GM23338 (cell line): ENCODE data around the gene RSBN1L. TPM values are rescaled to one million over a fixed set of nuclear protein-coding genes. Genes with fewer than 3 reads are reported as not detected.

Experiments used
- ATAC-seq: fragments of 200-7000 bp; cut with Tn5 transposase; 3 replicates; pipeline ENCODE4 v1.9.1; 2020
- DNase-seq: peaks from one replicate; pipeline ENCODE4 v3.0.0-alpha.2; 2015; ENCODE audit warnings: low spot score
- H2AFZ ChIP-seq: fragments of 200-600 bp; sonication (generic); 2 replicates; pipeline ENCODE4 v1.8.0; 2016; ENCODE audit warnings: antibody characterized with exemption, mild to moderate bottlenecking, moderate library complexity
- H3F3A ChIP-seq: fragments of 200-600 bp; sonication (generic); replicated peaks from 2 replicates; pipeline ENCODE4 v1.8.0; 2017; ENCODE audit warnings: antibody characterized with exemption, mixed run types, low read depth
- H3K27ac ChIP-seq: fragments of 200-600 bp; sonication (generic); 2 replicates; pipeline ENCODE4 v1.6.1; 2016; ENCODE audit warnings: low read depth
- H3K27me3 ChIP-seq: fragments of 200-600 bp; sonication (generic); 2 replicates; pipeline ENCODE4 v1.8.0; 2016; ENCODE audit warnings: mild to moderate bottlenecking, mixed run types, moderate library complexity; ENCODE audit not compliant: insufficient read depth
- H3K36me3 ChIP-seq: fragments of 200-600 bp; sonication (generic); 2 replicates; pipeline ENCODE4 v1.8.0; 2016; ENCODE audit warnings: mild to moderate bottlenecking; ENCODE audit not compliant: insufficient read depth
- H3K4me1 ChIP-seq: fragments of 200-600 bp; sonication (generic); 2 replicates; pipeline ENCODE4 v1.8.0; 2016; ENCODE audit warnings: mild to moderate bottlenecking, moderate library complexity; ENCODE audit not compliant: insufficient read depth
- H3K4me2 ChIP-seq: fragments of 200-600 bp; sonication (generic); 2 replicates; pipeline ENCODE4 v1.7.1; 2017; ENCODE audit warnings: mixed run types
- H3K4me3 ChIP-seq: fragments of 200-600 bp; sonication (generic); 2 replicates; pipeline ENCODE4 v1.6.1; 2016; ENCODE audit warnings: mixed run types
- H3K79me2 ChIP-seq: fragments of 200-600 bp; sonication (generic); replicated peaks from 2 replicates; pipeline ENCODE4 v1.8.0; 2017; ENCODE audit warnings: mild to moderate bottlenecking; ENCODE audit not compliant: insufficient read depth
- H3K9me2 ChIP-seq: fragments of 200-600 bp; sonication (generic); 2 replicates; pipeline ENCODE4 v1.8.0; 2017; ENCODE audit not compliant: insufficient read depth
- H4K20me1 ChIP-seq: fragments of 200-600 bp; sonication (generic); replicated peaks from 2 replicates; pipeline ENCODE4 v1.8.0; 2017; ENCODE audit warnings: mild to moderate bottlenecking; ENCODE audit not compliant: insufficient read depth
- H3K27ac Mint-ChIP-seq: 2 replicates; pipeline ENCODE4 v1.8.0; 2020; ENCODE audit warnings: inconsistent platforms, mild to moderate bottlenecking, moderate library complexity, mixed read lengths
- H3K27me3 Mint-ChIP-seq: 3 replicates; pipeline ENCODE4 v1.8.0; 2022; ENCODE audit warnings: low read depth, mild to moderate bottlenecking, moderate library complexity, mixed read lengths, inconsistent platforms; ENCODE audit not compliant: insufficient read depth, poor library complexity
- H3K36me3 Mint-ChIP-seq: 3 replicates; pipeline ENCODE4 v1.8.0; 2021; ENCODE audit warnings: low read depth, mild to moderate bottlenecking, inconsistent platforms, moderate library complexity, mixed read lengths
- H3K4me1 Mint-ChIP-seq: 3 replicates; pipeline ENCODE4 v1.8.0; 2020; ENCODE audit warnings: mild to moderate bottlenecking, inconsistent platforms, mixed read lengths
- H3K4me3 Mint-ChIP-seq: 3 replicates; pipeline ENCODE4 v1.8.0; 2021; ENCODE audit warnings: moderate library complexity, mild to moderate bottlenecking, inconsistent platforms, mixed read lengths
- H3K9me3 Mint-ChIP-seq: 3 replicates; pipeline ENCODE4 v1.8.0; 2020; ENCODE audit warnings: moderate library complexity, mild to moderate bottlenecking, inconsistent platforms, mixed read lengths
- CREB1 ChIP-seq: fragments of 250-450 bp; sonication (Bioruptor Pico); IDR thresholded peaks from 2 replicates; pipeline ENCODE4 v1.5.0; 2020; ENCODE audit warnings: low read depth, mild to moderate bottlenecking, moderate library complexity
- EZH2phosphoT487 ChIP-seq: fragments of 200-600 bp; sonication (generic); IDR thresholded peaks from one replicate; pipeline ENCODE4 v1.8.1; 2018; ENCODE audit warnings: antibody characterized with exemption; ENCODE audit not compliant: unreplicated experiment
- ZNF114 ChIP-seq: fragments of 250-450 bp; sonication (Bioruptor Pico); IDR thresholded peaks from 2 replicates; pipeline ENCODE4 v1.5.0; 2020; ENCODE audit warnings: mild to moderate bottlenecking, moderate library complexity
- ZNF462 ChIP-seq: fragments of 250-450 bp; sonication (Bioruptor Pico); IDR thresholded peaks from 2 replicates; pipeline ENCODE4 v1.5.0; 2020; ENCODE audit warnings: mild to moderate bottlenecking, moderate library complexity
- polyA plus RNA-seq: library from polyadenylated mRNA; unstranded; fragments of >200 nt; fragmentation: Nextera tagmentation; extraction: Ambion mirVana; gene quantifications from 2 replicates; pipeline ENCODE4 v1.2.1, GENCODE V29; 2016
- total RNA-seq: library from RNA; depleted of rRNA; stranded (reverse); fragments of >200 nt; shearing (Covaris generic); gene quantifications from 2 replicates; pipeline ENCODE4 v1.2.3, GENCODE V29; 2014

RSBN1L gene
- total and polyA plus RNA-seq, 2 experiments from 2014 or later, result 9.7 to 19.7 TPM

GRCh38 chr7:77734659-77735421, 38.6 kb downstream of the RSBN1L start:
- no peaks in the 10 kb centered on the region for H3K36me3 ChIP-seq
- H3K4me2 ChIP-seq, result no peak overlapping the region
- no peaks in the 10 kb centered on the region for H3K27me3 Mint-ChIP-seq
- no peaks in the 10 kb centered on the region for H3F3A ChIP-seq
- no peak for TF ChIP-seq ZNF114
- TF ChIP-seq EZH2phosphoT487, result no peak
- TF ChIP-seq ZNF462 (CRISPR knock-in tag), result no peak
- H3K27me3 ChIP-seq, result no peaks in the 10 kb centered on the region
- DNase-seq, result no peak
- ATAC-seq, result no peak
- peaks cover 11% of the 10 kb centered on the region; the same call in 1 of the 2 replicates for H4K20me1 ChIP-seq
- no peak overlapping the region for H3K27ac Mint-ChIP-seq
- H3K9me2 ChIP-seq, result no peaks in the 10 kb centered on the region
- H3K4me1 Mint-ChIP-seq, result peaks cover 10% of the 10 kb centered on the region
- no peak overlapping the region for H2AFZ ChIP-seq
- peaks cover 7% of the 10 kb centered on the region; the same call in 1 of the 3 replicates for H3K36me3 Mint-ChIP-seq
- peaks cover 11% of the 10 kb centered on the region for H3K4me1 ChIP-seq
- peaks cover 65% of the 10 kb centered on the region for H3K79me2 ChIP-seq
- no peak overlapping the region for H3K4me3 Mint-ChIP-seq
- H3K4me3 ChIP-seq, result no peak overlapping the region
- no peaks in the 10 kb centered on the region for H3K9me3 Mint-ChIP-seq
- no peak overlapping the region for H3K27ac ChIP-seq

GRCh38 chr7:77735457-77735856, 39.2 kb downstream of the RSBN1L start:
- H3K27ac ChIP-seq, result no peak overlapping the region
- H4K20me1 ChIP-seq, result peaks cover 11% of the 10 kb centered on the region; the same call in 1 of the 2 replicates
- no peak overlapping the region for H3K4me3 ChIP-seq
- H3K9me2 ChIP-seq, result no peaks in the 10 kb centered on the region
- no peak for ATAC-seq
- no peaks in the 10 kb centered on the region for H3F3A ChIP-seq
- no peak overlapping the region; the same call in 1 of the 2 replicates for H3K27ac Mint-ChIP-seq
- no peaks in the 10 kb centered on the region for H3K36me3 ChIP-seq
- no peak for DNase-seq
- peaks cover 7% of the 10 kb centered on the region; the same call in 1 of the 3 replicates for H3K36me3 Mint-ChIP-seq
- H3K4me1 ChIP-seq, result peaks cover 5% of the 10 kb centered on the region
- H3K27me3 ChIP-seq, result no peaks in the 10 kb centered on the region
- H3K4me2 ChIP-seq, result no peak overlapping the region
- no peak overlapping the region for H3K4me3 Mint-ChIP-seq
- no peaks in the 10 kb centered on the region for H3K27me3 Mint-ChIP-seq
- H3K4me1 Mint-ChIP-seq, result peaks cover 4% of the 10 kb centered on the region
- H2AFZ ChIP-seq, result no peak overlapping the region
- H3K79me2 ChIP-seq, result peaks cover 63% of the 10 kb centered on the region
- no peaks in the 10 kb centered on the region for H3K9me3 Mint-ChIP-seq
- TF ChIP-seq ZNF462 (CRISPR knock-in tag), result no peak
- no peak for TF ChIP-seq CREB1 (CRISPR knock-in tag)
